ENCODE results near the gene ACACB.
A peak's percentile ranks its signal among the peaks of the same experiment; 100 is the strongest.

ACACB gene

DNA sequence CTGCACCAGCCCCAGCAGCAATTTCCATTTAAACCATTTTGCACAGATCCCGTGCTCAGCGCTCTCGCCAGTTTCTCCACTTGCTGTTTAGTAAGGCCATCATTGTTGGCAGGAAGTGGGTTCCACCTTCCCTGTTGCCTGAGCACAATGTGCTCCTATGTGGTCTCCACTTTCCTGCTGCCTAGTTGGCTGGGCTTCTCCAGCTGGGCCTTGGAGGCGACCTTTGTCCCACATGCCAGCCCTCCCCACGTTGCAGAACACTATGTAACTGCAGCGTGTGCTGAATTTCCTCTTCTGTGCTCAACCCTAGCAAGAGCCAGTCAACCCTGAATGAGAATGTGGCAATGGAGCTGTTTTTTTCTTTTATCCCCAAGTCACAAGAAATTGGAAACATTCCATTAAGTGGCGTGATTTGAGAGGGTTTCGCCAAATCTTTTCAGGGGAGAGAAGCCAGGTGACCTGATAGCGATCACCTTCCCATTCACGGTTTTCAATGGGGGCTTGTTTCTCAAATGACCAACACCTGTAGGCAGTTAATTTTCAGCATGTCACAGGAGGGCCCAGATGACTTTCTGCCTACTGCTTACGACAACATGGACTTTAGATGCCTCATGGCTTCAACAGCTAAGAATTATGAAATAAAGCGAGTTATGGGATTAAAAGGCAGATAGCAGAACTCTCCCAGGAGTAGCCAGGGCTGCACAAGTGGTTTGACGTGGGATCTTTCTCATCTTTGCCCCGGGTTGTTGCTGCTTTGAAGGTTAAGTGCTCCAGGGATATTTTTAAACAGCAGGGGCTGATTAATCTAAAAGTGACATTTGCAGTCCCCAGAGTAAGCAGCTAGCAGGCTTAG lies at the start of gene ACACB:
ACACB (plus strand) TSS at position 830 of the 853 bp plus-strand sequence. CDS start 22,819 bp downstream, outside the sequence.
- peak; percentile 55 to 88 for DNase-seq

DNA sequence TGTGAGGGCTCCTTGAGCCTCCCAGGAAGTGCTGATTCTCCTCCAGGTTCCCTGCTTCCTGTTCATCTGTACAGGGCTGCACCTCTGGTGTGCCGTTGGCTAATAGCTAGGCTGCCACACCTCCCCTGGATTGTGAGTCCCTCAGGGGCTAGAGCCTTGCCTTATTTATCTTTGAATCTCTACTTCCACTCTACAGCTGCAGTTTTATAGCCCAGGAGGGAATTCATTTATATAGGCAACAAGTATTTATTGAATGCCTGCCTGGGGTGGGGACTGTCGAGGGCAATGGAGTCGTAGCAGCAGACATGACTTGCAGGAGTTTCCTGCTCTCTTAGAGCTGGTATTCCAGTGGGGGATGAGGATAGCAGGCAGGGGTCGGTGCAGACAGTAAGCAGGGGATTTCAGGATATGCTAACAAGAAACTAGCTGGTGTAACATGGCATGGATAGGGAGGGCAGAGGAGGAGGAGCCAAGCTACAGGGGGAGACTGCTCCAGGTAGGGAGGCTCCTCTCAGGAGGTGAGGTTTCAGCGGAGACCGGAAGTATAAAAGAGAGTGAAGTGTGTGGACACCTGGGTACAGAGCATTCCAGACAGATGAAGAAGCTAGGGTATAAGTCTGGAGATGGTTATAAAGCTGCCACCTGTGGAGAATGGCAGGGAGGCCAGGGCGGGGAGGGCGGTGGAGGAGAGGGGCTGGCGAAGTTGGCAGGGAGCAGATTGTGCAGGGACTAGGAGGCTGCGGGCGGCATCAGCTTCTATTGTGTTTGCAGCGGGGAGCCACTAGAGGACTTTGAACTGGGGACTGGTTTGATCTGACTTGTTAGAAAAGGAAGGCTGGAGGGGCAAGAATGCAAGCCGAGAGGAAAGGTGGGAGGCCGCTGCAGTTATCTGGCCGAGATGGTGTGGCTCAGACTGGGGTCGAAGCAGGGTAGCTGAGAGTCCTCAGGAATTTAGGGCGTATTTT lies 46.8 kb upstream of the ACACB start:
- no peak for DNase-seq

DNA sequence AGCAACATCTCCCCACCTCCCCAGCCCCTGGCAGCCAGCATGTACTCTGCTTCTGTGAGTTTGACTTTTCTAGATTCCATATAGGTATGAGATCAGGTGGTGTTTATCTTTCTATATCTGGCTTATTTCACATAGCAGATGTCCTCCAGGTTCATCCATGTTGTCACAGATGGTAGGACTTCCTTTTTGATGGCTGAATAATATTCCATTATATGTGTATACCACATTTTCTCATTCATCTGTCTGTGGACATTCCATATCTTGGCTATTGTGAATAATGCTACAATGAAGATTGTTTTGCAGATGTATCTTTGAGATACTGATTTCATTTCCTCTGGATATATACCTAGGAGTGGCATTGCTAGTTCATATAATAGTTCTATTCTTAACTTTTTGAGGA lies 41.5 kb upstream of the ACACB start:
- DNase-seq: no peak

DNA sequence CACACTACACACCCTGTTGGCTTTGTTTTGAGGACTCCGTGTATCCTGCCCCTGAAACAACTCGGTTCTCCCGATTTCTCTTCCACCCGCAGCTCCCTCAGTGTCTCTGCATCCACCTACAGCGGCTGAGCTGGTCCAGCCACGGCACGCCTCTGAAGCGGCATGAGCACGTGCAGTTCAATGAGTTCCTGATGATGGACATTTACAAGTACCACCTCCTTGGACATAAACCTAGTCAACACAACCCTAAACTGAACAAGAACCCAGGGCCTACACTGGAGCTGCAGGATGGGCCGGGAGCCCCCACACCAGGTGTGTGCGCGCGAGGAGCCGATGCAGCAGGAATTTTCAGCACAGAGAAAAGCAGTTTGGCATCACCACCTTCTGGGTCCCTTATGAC lies 33.6 kb upstream of the ACACB start:
- DNase-seq: no peak

GRCh38 chr12:109084425-109084824 lies 32.0 kb upstream of the ACACB start:
- DNase-seq: no peak

DNA sequence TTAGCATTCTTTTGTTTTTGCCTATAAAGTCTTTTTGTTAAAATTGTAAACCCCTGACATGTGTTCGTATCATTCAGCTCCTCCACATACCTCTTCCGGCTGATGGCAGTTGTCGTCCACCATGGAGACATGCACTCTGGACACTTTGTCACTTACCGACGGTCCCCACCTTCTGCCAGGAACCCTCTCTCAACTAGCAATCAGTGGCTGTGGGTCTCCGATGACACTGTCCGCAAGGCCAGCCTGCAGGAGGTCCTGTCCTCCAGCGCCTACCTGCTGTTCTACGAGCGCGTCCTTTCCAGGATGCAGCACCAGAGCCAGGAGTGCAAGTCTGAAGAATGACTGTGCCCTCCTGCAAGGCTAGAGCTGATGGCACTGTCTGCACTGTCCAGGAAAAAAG lies 30.8 kb upstream of the ACACB start:
- no peak for DNase-seq

- no peak for DNase-seq
These were observed 29.1 kb upstream of the ACACB start for GRCh38 chr12:109087250-109087649.

- DNase-seq: no peak
These were observed 27.6 kb upstream of the ACACB start for GRCh38 chr12:109088818-109089217.

DNA sequence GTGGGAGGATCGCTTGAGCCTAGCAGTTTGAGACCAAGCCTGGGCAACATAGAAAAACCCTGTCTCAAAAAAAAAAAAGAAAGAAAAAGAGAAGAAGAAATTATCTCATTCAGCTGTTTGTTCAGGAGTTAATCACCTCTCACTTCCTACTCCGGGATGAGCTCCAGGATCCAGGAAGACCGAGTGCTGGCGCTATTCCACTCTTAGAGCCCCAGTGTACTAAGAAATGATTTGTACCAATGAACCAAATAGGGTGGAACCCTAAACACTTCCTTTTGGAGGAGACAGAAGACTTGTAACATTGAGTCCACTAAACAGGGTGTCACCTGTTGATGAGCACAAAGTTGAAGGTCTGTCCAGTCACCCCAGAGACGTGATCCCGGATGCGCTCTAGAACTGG lies 26.7 kb upstream of the ACACB start:
- DNase-seq: no peak

DNA sequence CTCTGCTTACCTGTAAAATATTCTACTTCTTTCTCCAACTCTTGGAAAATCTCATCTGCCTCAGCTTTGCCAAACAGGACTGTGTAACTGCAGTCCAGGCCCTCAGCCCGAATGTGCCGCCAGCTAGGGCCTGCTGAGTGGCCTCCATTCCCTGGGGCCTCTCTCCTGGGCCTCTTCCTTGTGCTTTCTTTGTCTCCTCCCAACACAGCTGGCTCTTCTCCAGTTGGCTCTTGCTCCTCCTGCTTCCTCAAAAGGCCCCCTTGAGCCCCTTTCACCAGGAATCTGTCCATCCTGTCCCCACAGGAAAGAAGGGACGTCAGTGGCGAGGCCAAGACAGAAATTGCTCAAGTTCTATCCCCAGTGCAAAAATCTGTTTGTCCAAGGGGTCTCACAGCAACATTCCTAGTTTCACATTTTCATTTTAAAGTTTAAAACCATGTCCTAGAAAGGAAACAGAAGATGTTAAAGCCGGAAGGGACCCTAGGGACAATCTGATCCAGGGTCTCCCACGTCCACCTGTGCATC lies 23.8 kb upstream of the ACACB start:
- DNase-seq: no peak

DNA sequence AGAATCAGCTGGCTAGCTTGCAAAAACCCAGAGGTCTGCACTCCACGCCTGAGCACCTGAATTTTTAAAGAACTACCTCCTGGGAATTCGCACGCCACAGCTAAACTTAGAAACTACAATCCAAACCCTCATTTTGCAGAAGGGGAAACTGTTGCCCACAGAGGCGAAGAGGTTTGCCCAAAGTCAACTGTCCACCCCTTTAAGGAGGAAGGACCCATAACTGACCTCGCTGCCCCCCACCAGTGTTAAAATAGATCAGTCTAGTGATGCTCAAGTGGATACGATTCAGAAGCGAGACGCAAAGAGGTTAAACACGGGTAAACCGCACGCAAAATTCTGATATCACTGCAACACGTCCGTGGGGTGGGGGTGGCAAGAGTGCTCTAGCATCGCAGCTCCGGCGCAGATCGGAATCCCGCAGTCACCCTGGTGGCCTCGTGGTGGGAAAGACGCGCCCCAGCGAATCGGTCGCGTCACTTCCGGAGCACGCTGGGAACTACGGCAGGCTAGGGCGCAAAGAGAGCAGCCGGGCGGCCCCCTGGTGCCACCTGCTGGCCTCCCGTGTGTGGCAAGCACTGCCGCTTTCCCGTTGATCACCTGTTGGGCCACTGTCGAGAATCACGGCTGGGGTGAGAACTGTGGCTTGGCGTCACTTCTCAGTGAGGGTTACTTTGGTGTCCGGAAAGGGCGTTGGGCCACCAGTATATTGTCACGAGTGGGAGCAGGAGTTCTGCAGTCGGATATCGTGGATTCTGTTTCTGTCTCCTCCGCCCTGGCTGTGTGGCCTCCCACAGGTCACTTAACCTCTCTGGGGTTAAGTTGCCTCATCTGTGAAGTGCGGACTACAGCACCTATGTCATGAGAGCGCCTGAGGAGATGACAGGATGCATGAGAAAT lies 23.1 kb upstream of the ACACB start, which contains the start of gene ALKBH2:
ALKBH2 (minus strand) TSS at position 451 of the 897 bp plus-strand sequence. CDS start 686 bp downstream, outside the sequence.
- peak; percentile 77 to 89 for DNase-seq

GRCh38 chr12:109097140-109097434 lies 19.3 kb upstream of the ACACB start:
- no peak for DNase-seq

DNA sequence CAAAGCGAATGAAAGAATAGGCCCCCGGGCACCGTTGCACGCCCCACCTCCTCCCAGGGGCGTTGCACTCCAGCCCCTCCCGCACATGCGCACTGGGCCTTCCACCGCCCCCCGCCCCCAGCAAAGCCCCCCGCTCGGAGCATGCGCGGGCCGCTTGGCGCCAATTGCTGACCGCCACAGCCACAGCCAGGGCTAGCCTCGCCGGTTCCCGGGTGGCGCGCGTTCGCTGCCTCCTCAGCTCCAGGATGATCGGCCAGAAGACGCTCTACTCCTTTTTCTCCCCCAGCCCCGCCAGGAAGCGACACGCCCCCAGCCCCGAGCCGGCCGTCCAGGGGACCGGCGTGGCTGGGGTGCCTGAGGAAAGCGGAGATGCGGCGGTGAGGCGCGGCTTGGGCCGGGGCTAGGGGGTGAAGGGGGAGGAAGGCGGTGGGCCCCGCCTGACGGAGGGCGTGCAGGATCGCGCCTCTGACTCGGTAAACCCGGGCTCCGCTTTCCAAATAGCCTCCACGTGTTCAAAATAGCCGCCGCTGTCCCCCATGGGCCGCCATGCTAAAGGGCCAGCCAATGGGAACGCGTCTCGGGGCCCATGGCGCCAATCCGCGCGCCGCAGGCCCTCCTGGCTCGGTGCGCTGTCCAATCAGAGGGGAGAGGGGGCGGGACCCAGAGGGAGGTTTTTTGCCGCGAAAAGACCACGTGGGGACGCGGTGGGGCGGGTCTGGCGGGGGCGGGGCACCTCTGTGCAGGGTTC lies 18.8 kb upstream of the ACACB start, which contains the start of gene UNG:
UNG (plus strand) TSS at position 163 of the 748 bp plus-strand sequence; CDS start at position 246, 83 bp downstream.
- peak; percentile 94 to 97 for DNase-seq

DNA sequence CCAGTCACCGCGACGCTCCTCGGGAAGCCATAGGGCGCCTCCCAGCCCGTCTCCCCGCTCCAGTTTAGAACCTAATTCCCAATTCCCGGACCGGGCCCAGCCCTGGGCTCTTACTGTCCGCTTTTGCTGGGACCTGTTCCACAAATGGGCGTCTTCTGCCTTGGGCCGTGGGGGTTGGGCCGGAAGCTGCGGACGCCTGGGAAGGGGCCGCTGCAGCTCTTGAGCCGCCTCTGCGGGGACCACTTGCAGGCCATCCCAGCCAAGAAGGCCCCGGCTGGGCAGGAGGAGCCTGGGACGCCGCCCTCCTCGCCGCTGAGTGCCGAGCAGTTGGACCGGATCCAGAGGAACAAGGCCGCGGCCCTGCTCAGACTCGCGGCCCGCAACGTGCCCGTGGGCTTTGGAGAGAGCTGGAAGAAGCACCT lies 18.2 kb upstream of the ACACB start:
- no peak for DNase-seq

DNA sequence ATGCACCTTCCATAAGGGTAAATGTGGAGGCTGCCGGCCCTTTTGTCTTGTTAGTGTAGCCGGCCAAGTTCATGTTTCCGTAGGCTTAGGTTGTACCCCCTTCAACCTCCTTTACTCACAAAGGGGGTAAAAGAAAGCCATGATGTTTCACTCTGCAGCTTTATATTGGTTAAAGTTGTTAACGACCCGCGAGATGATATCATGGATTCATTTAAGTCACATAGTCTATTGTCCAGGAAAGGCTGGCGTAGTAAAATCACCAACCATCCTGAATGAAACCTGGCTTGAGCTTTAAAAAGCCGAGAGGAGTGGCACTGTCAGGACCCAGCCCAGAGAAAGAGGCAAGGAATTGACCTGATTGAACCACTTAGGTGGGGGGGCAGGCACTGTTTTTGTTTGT lies 17.7 kb upstream of the ACACB start:
- DNase-seq: no peak

- no peak for DNase-seq
These were observed 16.9 kb upstream of the ACACB start for GRCh38 chr12:109099431-109100020.

- no peak for DNase-seq
These were observed 15.6 kb upstream of the ACACB start for GRCh38 chr12:109100741-109101140.

GRCh38 chr12:109102491-109102890 lies 13.9 kb upstream of the ACACB start:
- DNase-seq: no peak

GRCh38 chr12:109105176-109105575 lies 11.2 kb upstream of the ACACB start:
- DNase-seq: no peak

- DNase-seq: no peak
These were observed 6.5 kb upstream of the ACACB start for GRCh38 chr12:109109746-109110350.

Data from hippocampal formation (tissue), 2 donors.